HepG2 (cell line): ENCODE results near the gene SIVA1. TPM values are rescaled to one million over a fixed set of nuclear protein-coding genes. Genes with fewer than 3 reads are reported as not detected.

Experiments used
- CCAR2 ChIP-seq: fragments of 200-400 bp; formaldehyde crosslinking; optimal IDR thresholded peaks from 2 replicates; pipeline ENCODE3; 2018; ENCODE audit warnings: low read depth, mild to moderate bottlenecking, low read length, moderate library complexity
- FOXO1 ChIP-seq: sonication (generic); formaldehyde crosslinking; IDR thresholded peaks from 2 replicates; pipeline ENCODE4 v1.4.0; 2020; ENCODE audit warnings: missing genetic modification reagents
- HHEX ChIP-seq: IDR thresholded peaks from 2 replicates; pipeline ENCODE4 v1.6.1; 2016; ENCODE audit warnings: control low read depth
- HNF4G ChIP-seq, 2 experiments: sonication (generic) in 1 of 2; formaldehyde crosslinking in 1 of 2; IDR thresholded peaks; 2 replicates each; pipeline versions ENCODE4 v1.4.0 to v1.6.1; 2011 to 2020; ENCODE audit warnings: borderline replicate concordance in 2 of 2, low read depth in 2 of 2, mild to moderate bottlenecking in 2 of 2, low read length in 1 of 2, missing genetic modification reagents in 1 of 2, moderate library complexity in 1 of 2
- HOXA9 ChIP-seq: sonication (generic); formaldehyde crosslinking; IDR thresholded peaks from 2 replicates; pipeline ENCODE4 v1.8.1; 2022; ENCODE audit warnings: missing genetic modification reagents, mild to moderate bottlenecking, moderate library complexity, borderline replicate concordance
- KDM6A ChIP-seq: IDR thresholded peaks from 2 replicates; pipeline ENCODE4 v1.6.1; 2016; ENCODE audit warnings: low read depth
- KIAA2018 ChIP-seq: sonication (generic); formaldehyde crosslinking; IDR thresholded peaks from 2 replicates; pipeline ENCODE4 v1.5.0; 2020; ENCODE audit warnings: mild to moderate bottlenecking, missing genetic modification reagents, borderline replicate concordance
- MXD4 ChIP-seq: IDR thresholded peaks from 2 replicates; pipeline ENCODE4 v1.6.1; 2016; ENCODE audit warnings: mild to moderate bottlenecking, missing biosample characterization, missing genetic modification reagents
- NCOA5 ChIP-seq: sonication (generic); formaldehyde crosslinking; IDR thresholded peaks from 2 replicates; pipeline ENCODE4 v1.4.0; 2020; ENCODE audit warnings: missing genetic modification reagents
- NFIC ChIP-seq: IDR thresholded peaks from 2 replicates; pipeline ENCODE4 v1.6.1; 2012; ENCODE audit warnings: mild to moderate bottlenecking, low read length, inconsistent platforms
- PHF20 ChIP-seq: sonication (generic); formaldehyde crosslinking; IDR thresholded peaks from 2 replicates; pipeline ENCODE4 v1.5.0; 2020; ENCODE audit warnings: mild to moderate bottlenecking, missing genetic modification reagents
- PITX1 ChIP-seq: sonication (generic); formaldehyde crosslinking; IDR thresholded peaks from 2 replicates; pipeline ENCODE4 v1.5.1; 2020; ENCODE audit warnings: mild to moderate bottlenecking, missing genetic modification reagents
- SP4 ChIP-seq: sonication (generic); formaldehyde crosslinking; IDR thresholded peaks from 2 replicates; pipeline ENCODE4 v1.8.1; 2023; ENCODE audit warnings: mild to moderate bottlenecking, missing genetic modification reagents
- ZBTB38 ChIP-seq: sonication (generic); formaldehyde crosslinking; IDR thresholded peaks from 2 replicates; pipeline ENCODE4 v1.5.1; 2020; ENCODE audit warnings: mild to moderate bottlenecking, missing genetic modification reagents
- ZBTB42 ChIP-seq: sonication (generic); formaldehyde crosslinking; IDR thresholded peaks from 2 replicates; pipeline ENCODE4 v1.5.0; 2020; ENCODE audit warnings: mild to moderate bottlenecking, missing genetic modification reagents
- ZNF251 ChIP-seq: sonication (generic); formaldehyde crosslinking; IDR thresholded peaks from 2 replicates; pipeline ENCODE4 v1.9.0; 2021; ENCODE audit warnings: mild to moderate bottlenecking, missing genetic modification reagents
- ZNF44 ChIP-seq: sonication (generic); formaldehyde crosslinking; IDR thresholded peaks from 2 replicates; pipeline ENCODE4 v1.5.1; 2020; ENCODE audit warnings: mild to moderate bottlenecking, missing genetic modification reagents
- ZNF460 ChIP-seq: sonication (generic); formaldehyde crosslinking; IDR thresholded peaks from 2 replicates; pipeline ENCODE4 v1.5.1; 2020; ENCODE audit warnings: missing genetic modification reagents, mild to moderate bottlenecking, borderline replicate concordance
- ZNF501 ChIP-seq: sonication (generic); formaldehyde crosslinking; IDR thresholded peaks from 2 replicates; pipeline ENCODE4 v1.5.1; 2020; ENCODE audit warnings: mild to moderate bottlenecking, moderate library complexity, missing genetic modification reagents
- ZNF564 ChIP-seq: sonication (generic); formaldehyde crosslinking; IDR thresholded peaks from 2 replicates; pipeline ENCODE4 v1.8.1; 2023; ENCODE audit warnings: mild to moderate bottlenecking, missing genetic modification reagents
- ZNF576 ChIP-seq: sonication (generic); formaldehyde crosslinking; IDR thresholded peaks from 2 replicates; pipeline ENCODE4 v1.4.0; 2020; ENCODE audit warnings: mild to moderate bottlenecking, missing genetic modification reagents
- ZNF792 ChIP-seq: IDR thresholded peaks from 2 replicates; pipeline ENCODE4 v1.6.1; 2016
- polyA plus RNA-seq, 8 experiments: library from polyadenylated mRNA; depleted of rRNA in 3 of 8; stranded (reverse) in 7 of 8; unstranded in 1 of 8; fragments of >200 nt; fragmentation: Illumina TruSeq in 4 of 8; extraction: Trizol in 4 of 8; gene quantifications; 2 replicates each; pipeline versions ENCODE4 v1.2.1 to v1.2.3, GENCODE V29; 2011 to 2016; ENCODE audit warnings: low read depth in 4 of 8, missing spikeins in 1 of 8, mixed read lengths in 1 of 8; ENCODE audit not compliant: insufficient read depth in 1 of 8
- total RNA-seq, 5 experiments: library from RNA; depleted of rRNA; stranded (reverse); fragments of >200 nt; fragmentation: Illumina TruSeq; extraction: Trizol; gene quantifications; 2 replicates each; pipeline ENCODE4 v1.2.3, GENCODE V29; 2016; ENCODE audit warnings: low read depth in 1 of 5

The SIVA1 gene
- total and polyA plus RNA-seq, 2 of the 13 experiments (the other 11 are each of a cell fraction or from before 2014, with no cell fraction given) = 123 to 186 TPM

GRCh38 chr14:104768437-104769323 lies 15.7 kb downstream of the SIVA1 start (continued):
- TF ChIP-seq MXD4 (peak; percentile 75; the same call in 1 of the 2 replicates), ZNF564 (CRISPR knock-in tag) (no peak), ZNF792 (CRISPR knock-in tag) (no peak; the same call in 1 of the 2 replicates), ZBTB42 (CRISPR knock-in tag) (no peak), PHF20 (CRISPR knock-in tag) (0 out of 2 replicates have a peak, but pooled peaks have one; percentile 37), ZNF576 (CRISPR knock-in tag) (no peak), ZNF251 (CRISPR knock-in tag) (no peak), HOXA9 (no peak), HNF4G (IDR thresholded peaks at IDR 0.05; ENCODE audit: borderline replicate concordance, low read depth, low read length) (no peak; the same call in 1 of the 2 replicates), HNF4G (CRISPR knock-in tag; IDR thresholded peaks at IDR 0.05; ENCODE audit: borderline replicate concordance, low read depth) (peak; percentile 32; the same call in 1 of the 2 replicates), NFIC (no peak), ZBTB38 (peak; percentile 78; the same call in 1 of the 2 replicates), ZNF44 (CRISPR knock-in tag) (peak; percentile 49; the same call in 1 of the 2 replicates), ZNF460 (CRISPR knock-in tag) (peak; percentile 40; the same call in 1 of the 2 replicates), NCOA5 (CRISPR knock-in tag) (no peak), FOXO1 (CRISPR knock-in tag) (no peak; the same call in 1 of the 2 replicates), KIAA2018 (CRISPR knock-in tag) (no peak), PITX1 (CRISPR knock-in tag) (0 out of 2 replicates have a peak, but pooled peaks have one; percentile 29), SP4 (CRISPR knock-in tag) (peak; percentile 37; the same call in 1 of the 2 replicates), HHEX (CRISPR knock-in tag) (no peak), KDM6A (CRISPR knock-in tag) (no peak), CCAR2 (no peak), ZNF501 (no peak)
